HG03469 (cell line): Measurements from ENCODE around the gene WASF2.

Source experiments
- ATAC-seq: cut with Tn5 transposase; IDR thresholded peaks from one replicate; pipeline ENCODE4 v1.9.1; 2021; ENCODE audit warnings: mild to moderate bottlenecking, moderate library complexity, moderate number of reproducible peaks; ENCODE audit not compliant: unreplicated experiment

Gene WASF2

GRCh38 chr1:27363766-27364695 is 125.9 kb downstream of the WASF2 start:
- no peak for ATAC-seq

GRCh38 chr1:27361553-27361952 is 128.4 kb downstream of the WASF2 start:
- ATAC-seq: no peak

- no peak for ATAC-seq
Measured at GRCh38 chr1:27361044-27361402, 128.9 kb downstream of the WASF2 start.

GRCh38 chr1:27360159-27361043 is 129.6 kb downstream of the WASF2 start:
- ATAC-seq: no peak

GRCh38 chr1:27359822-27360158 is 130.2 kb downstream of the WASF2 start:
- no peak for ATAC-seq

GRCh38 chr1:27358928-27359313 is 131.0 kb downstream of the WASF2 start:
- no peak for ATAC-seq

GRCh38 chr1:27358038-27358927 is 131.7 kb downstream of the WASF2 start:
- no peak for ATAC-seq

- no peak for ATAC-seq
Measured at GRCh38 chr1:27357281-27358037, 132.5 kb downstream of the WASF2 start.

- no peak for ATAC-seq
Measured at GRCh38 chr1:27356619-27357280, 133.2 kb downstream of the WASF2 start.

- no peak for ATAC-seq
Measured at GRCh38 chr1:27356277-27356618, 133.7 kb downstream of the WASF2 start.

- no peak for ATAC-seq
Measured at GRCh38 chr1:27355683-27356082, 134.3 kb downstream of the WASF2 start.
